Neural cell (in vitro differentiated cells): ENCODE measurements around the gene TAP1. TPM values are rescaled to one million over a fixed set of nuclear protein-coding genes. Genes with fewer than 3 reads are reported as not detected.

Experiments
- H2AFZ ChIP-seq: fragments of 200-600, 300-800 bp; sonication (generic), shearing (Covaris generic); 2 replicates; pipeline ENCODE4 v1.6.0; 2014; ENCODE audit warnings: low read depth, mild to moderate bottlenecking, antibody characterized with exemption, low read length, moderate library complexity
- H3F3A ChIP-seq: fragments of 200-600 bp; shearing (Covaris generic); 2 replicates; pipeline ENCODE4 v1.6.1; 2016; ENCODE audit warnings: mild to moderate bottlenecking, moderate library complexity, mixed read lengths, antibody characterized with exemption, low read length; ENCODE audit not compliant: insufficient read depth, poor library complexity, severe bottlenecking
- H3K27ac ChIP-seq: fragments of 200-600, 300-800 bp; sonication (generic), shearing (Covaris generic); 2 replicates; pipeline ENCODE4 v1.5.1; 2014; ENCODE audit warnings: mild to moderate bottlenecking, low read length, moderate library complexity
- H3K27me3 ChIP-seq: fragments of 300-800, 200-600 bp; sonication (generic), shearing (Covaris generic); 2 replicates; pipeline ENCODE4 v1.6.0; 2014; ENCODE audit warnings: mild to moderate bottlenecking, low read depth, low read length, moderate library complexity; ENCODE audit not compliant: insufficient read depth
- H3K36me3 ChIP-seq: fragments of 300-800, 200-600 bp; sonication (generic), shearing (Covaris generic); 2 replicates; pipeline ENCODE4 v1.5.1; 2014; ENCODE audit warnings: mild to moderate bottlenecking, antibody characterized with exemption, low read length, moderate library complexity; ENCODE audit not compliant: insufficient read depth
- H3K4me2 ChIP-seq: fragments of 300-800, 200-600 bp; sonication (generic), shearing (Covaris generic); 2 replicates; pipeline ENCODE4 v1.6.0; 2014; ENCODE audit warnings: mild to moderate bottlenecking, low read length
- H3K4me3 ChIP-seq: fragments of 300-800, 200-600 bp; sonication (generic), shearing (Covaris generic); 2 replicates; pipeline ENCODE4 v1.5.1; 2014; ENCODE audit warnings: mild to moderate bottlenecking, low read length, moderate library complexity
- H3K79me2 ChIP-seq: fragments of 200-600 bp; shearing (Covaris generic); replicated peaks from 2 replicates; pipeline ENCODE4 v1.6.0; 2014; ENCODE audit warnings: mild to moderate bottlenecking, low read length, moderate library complexity; ENCODE audit not compliant: insufficient read depth
- H3K9ac ChIP-seq: fragments of 300-800, 200-600 bp; sonication (generic), shearing (Covaris generic); 2 replicates; pipeline ENCODE4 v1.6.1; 2016; ENCODE audit warnings: mild to moderate bottlenecking, low read length, mixed read lengths
- H3K9me2 ChIP-seq: fragments of 200-600 bp; shearing (Covaris generic); 2 replicates; pipeline ENCODE4 v1.6.1; 2016; ENCODE audit warnings: mild to moderate bottlenecking, low read length, mixed read lengths; ENCODE audit not compliant: insufficient read depth
- H3K9me3 ChIP-seq: fragments of 200-600, 300-800 bp; sonication (generic), shearing (Covaris generic); 2 replicates; pipeline ENCODE4 v1.6.1; 2016; ENCODE audit warnings: mild to moderate bottlenecking, mixed run types, low read length, moderate library complexity, mixed read lengths
- H4K20me1 ChIP-seq: fragments of 200-600 bp; shearing (Covaris generic); 2 replicates; pipeline ENCODE4 v1.6.1; 2016; ENCODE audit warnings: mild to moderate bottlenecking, mixed run types; ENCODE audit not compliant: insufficient read depth
- CTCF ChIP-seq: fragments of 450-650 bp; IDR thresholded peaks from 2 replicates; pipeline ENCODE4 v1.5.1; 2014; ENCODE audit warnings: antibody characterized with exemption, mild to moderate bottlenecking, moderate library complexity; ENCODE audit not compliant: poor library complexity, severe bottlenecking
- EP300 ChIP-seq: fragments of 450-650 bp; conservative IDR thresholded peaks from 2 replicates; pipeline ENCODE4 v1.6.1; 2014; ENCODE audit warnings: antibody characterized with exemption, mild to moderate bottlenecking, moderate library complexity; ENCODE audit not compliant: poor library complexity, severe bottlenecking
- EZH2 ChIP-seq: fragments of 200-600, 300-800 bp; shearing (Covaris generic), sonication (generic); IDR thresholded peaks from 2 replicates; pipeline ENCODE4 v1.6.1; 2014; ENCODE audit warnings: antibody characterized with exemption, low read length, borderline replicate concordance, mild to moderate bottlenecking; ENCODE audit not compliant: insufficient read depth, poor library complexity, severe bottlenecking
- MXI1 ChIP-seq: fragments of 450-650 bp; conservative IDR thresholded peaks from 2 replicates; pipeline ENCODE4 v1.6.1; 2014; ENCODE audit warnings: antibody characterized with exemption, mild to moderate bottlenecking; ENCODE audit not compliant: poor library complexity, severe bottlenecking
- POLR2AphosphoS5 ChIP-seq: IDR thresholded peaks from 2 replicates; pipeline ENCODE4 v1.6.1; 2012
- RAD21 ChIP-seq: fragments of 450-650 bp; conservative IDR thresholded peaks from 2 replicates; pipeline ENCODE4 v1.6.1; 2014; ENCODE audit warnings: antibody characterized with exemption, mild to moderate bottlenecking, moderate library complexity
- SMC3 ChIP-seq: fragments of 450-650 bp; conservative IDR thresholded peaks from 2 replicates; pipeline ENCODE4 v1.6.1; 2014; ENCODE audit warnings: antibody characterized with exemption, mild to moderate bottlenecking, moderate library complexity; ENCODE audit not compliant: poor library complexity
- TAF1 ChIP-seq: IDR thresholded peaks from 2 replicates; pipeline ENCODE4 v1.6.1; 2012; ENCODE audit warnings: low read depth
- polyA plus RNA-seq: library from polyadenylated mRNA; depleted of rRNA; stranded (reverse); fragments of >200 nt; gene quantifications from 2 replicates; pipeline ENCODE4 v1.2.3, GENCODE V29; 2014
- TF ChIP-seq, protein P1 (sequence below): IDR thresholded peaks from 2 replicates; pipeline ENCODE4 v1.6.1; 2012; ENCODE audit warnings: borderline replicate concordance

TAP1 gene
- polyA plus RNA-seq, 1 donor from 2014 or later = not detected

GRCh38 chr6:32847004-32847403 lies 6.5 kb downstream of the TAP1 start:
- H2AFZ ChIP-seq = no peak overlapping the region
- no peaks in the 10 kb centered on the region for H3K9me2 ChIP-seq
- no peaks in the 10 kb centered on the region for H3K36me3 ChIP-seq
- no peak overlapping the region for H3K27ac ChIP-seq
- TF ChIP-seq CTCF (no peak), RAD21 (no peak), TAF1 (no peak), MXI1 (no peak), EP300 (no peak), EZH2 (no peak), POLR2AphosphoS5 (no peak)
- TF ChIP-seq, protein P1, sequence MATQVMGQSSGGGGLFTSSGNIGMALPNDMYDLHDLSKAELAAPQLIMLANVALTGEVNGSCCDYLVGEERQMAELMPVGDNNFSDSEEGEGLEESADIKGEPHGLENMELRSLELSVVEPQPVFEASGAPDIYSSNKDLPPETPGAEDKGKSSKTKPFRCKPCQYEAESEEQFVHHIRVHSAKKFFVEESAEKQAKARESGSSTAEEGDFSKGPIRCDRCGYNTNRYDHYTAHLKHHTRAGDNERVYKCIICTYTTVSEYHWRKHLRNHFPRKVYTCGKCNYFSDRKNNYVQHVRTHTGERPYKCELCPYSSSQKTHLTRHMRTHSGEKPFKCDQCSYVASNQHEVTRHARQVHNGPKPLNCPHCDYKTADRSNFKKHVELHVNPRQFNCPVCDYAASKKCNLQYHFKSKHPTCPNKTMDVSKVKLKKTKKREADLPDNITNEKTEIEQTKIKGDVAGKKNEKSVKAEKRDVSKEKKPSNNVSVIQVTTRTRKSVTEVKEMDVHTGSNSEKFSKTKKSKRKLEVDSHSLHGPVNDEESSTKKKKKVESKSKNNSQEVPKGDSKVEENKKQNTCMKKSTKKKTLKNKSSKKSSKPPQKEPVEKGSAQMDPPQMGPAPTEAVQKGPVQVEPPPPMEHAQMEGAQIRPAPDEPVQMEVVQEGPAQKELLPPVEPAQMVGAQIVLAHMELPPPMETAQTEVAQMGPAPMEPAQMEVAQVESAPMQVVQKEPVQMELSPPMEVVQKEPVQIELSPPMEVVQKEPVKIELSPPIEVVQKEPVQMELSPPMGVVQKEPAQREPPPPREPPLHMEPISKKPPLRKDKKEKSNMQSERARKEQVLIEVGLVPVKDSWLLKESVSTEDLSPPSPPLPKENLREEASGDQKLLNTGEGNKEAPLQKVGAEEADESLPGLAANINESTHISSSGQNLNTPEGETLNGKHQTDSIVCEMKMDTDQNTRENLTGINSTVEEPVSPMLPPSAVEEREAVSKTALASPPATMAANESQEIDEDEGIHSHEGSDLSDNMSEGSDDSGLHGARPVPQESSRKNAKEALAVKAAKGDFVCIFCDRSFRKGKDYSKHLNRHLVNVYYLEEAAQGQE = no peak
- H3K4me3 ChIP-seq = no peak overlapping the region
- H4K20me1 ChIP-seq = no peaks in the 10 kb centered on the region
- H3K79me2 ChIP-seq = no peaks in the 10 kb centered on the region
- peaks cover 58% of the 10 kb centered on the region for H3K27me3 ChIP-seq
- H3F3A ChIP-seq = no peaks in the 10 kb centered on the region
- H3K4me2 ChIP-seq = no peak overlapping the region
- H3K9ac ChIP-seq = no peak overlapping the region
- H3K9me3 ChIP-seq = no peaks in the 10 kb centered on the region

- Histone ChIP-seq H3K79me2 (no peaks in the 10 kb centered on the region), H3K9me2 (no peaks in the 10 kb centered on the region), H3K9me3 (no peaks in the 10 kb centered on the region), H3K4me3 (no peak overlapping the region), H2AFZ (no peak overlapping the region), H3F3A (no peaks in the 10 kb centered on the region), H3K27ac (no peak overlapping the region), H3K36me3 (no peaks in the 10 kb centered on the region), H3K4me2 (no peak overlapping the region), H4K20me1 (no peaks in the 10 kb centered on the region), H3K27me3 (peaks cover 45% of the 10 kb centered on the region), H3K9ac (no peak overlapping the region)
- TF ChIP-seq RAD21 = no peak
These were observed 8.1 kb downstream of the TAP1 start for GRCh38 chr6:32845384-32845884.

DNA sequence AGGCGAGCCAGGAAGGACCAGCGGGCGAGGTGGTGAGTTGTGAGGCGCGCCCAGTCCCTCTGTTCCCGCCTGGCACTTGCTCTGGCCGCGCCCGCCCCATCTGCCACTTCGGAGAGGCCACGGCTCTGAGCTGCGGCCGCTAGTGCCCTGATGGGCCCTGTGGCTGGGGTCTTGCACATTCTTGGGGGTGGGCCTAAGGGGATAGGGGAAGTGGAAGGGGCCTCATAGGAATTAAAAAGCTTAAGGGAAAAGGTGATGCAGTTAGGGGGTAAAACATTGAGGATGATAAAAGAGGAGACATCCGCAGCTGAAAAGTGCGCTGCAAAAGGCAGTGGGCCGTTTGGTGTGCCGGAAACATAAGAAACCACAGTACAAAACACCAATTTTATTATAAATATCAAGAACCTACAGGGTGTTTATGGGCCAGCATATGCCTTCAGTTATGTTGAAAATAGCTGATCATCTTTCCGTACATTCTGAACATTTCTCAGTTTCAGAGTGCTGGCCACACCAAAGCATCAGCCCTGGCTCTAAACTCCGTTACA lies 8.6 kb downstream of the TAP1 start:
- peak overlapping the region; percentile 48 for H3K4me2 ChIP-seq
- H3F3A ChIP-seq = no peaks in the 10 kb centered on the region
- H3K4me3 ChIP-seq = peak overlapping the region; percentile 68
- no peaks in the 10 kb centered on the region for H3K36me3 ChIP-seq
- no peaks in the 10 kb centered on the region for H3K9me2 ChIP-seq
- H3K9me3 ChIP-seq = no peaks in the 10 kb centered on the region
- H2AFZ ChIP-seq = peak overlapping the region; percentile 21
- TF ChIP-seq EZH2 = no peak
- no peak for TF ChIP-seq POLR2AphosphoS5
- no peak for TF ChIP-seq EP300
- TF ChIP-seq SMC3 = no peak
- TF ChIP-seq, protein P1 = no peak
- TF ChIP-seq CTCF = no peak
- no peak for TF ChIP-seq MXI1
- TF ChIP-seq RAD21 = no peak
- TF ChIP-seq TAF1 = no peak
- peak overlapping the region; percentile 46 for H3K9ac ChIP-seq
- no peaks in the 10 kb centered on the region for H3K79me2 ChIP-seq
- H3K27ac ChIP-seq = no peak overlapping the region
- no peaks in the 10 kb centered on the region for H4K20me1 ChIP-seq
- peaks cover 42% of the 10 kb centered on the region for H3K27me3 ChIP-seq
